ENCODE results near the gene OSBPL3. TPM values are rescaled to one million over a fixed set of nuclear protein-coding genes. Genes with fewer than 3 reads are reported as not detected.

OSBPL3 gene
- total RNA-seq, 1 experiment from 2014 or later: 36.8 TPM

- RAD21 ChIA-PET (ENCODE audit: low non-redundant PET in 1 of 2, low total read pairs in 2 of 2, uncharacterized antibody in 2 of 2, unreplicated experiment in 2 of 2): no interaction called here
- Histone ChIP-seq H3K79me2 (ENCODE audit: insufficient read depth, low read length) (peaks cover 98% of the 10 kb centered on the region), H4K20me1 (ENCODE audit: insufficient read depth) (no peaks in the 10 kb centered on the region), H2AFZ (ENCODE audit: low read depth, low read length, poor library complexity, severe bottlenecking) (no peak overlapping the region), H3K4me1 (ENCODE audit: control insufficient read depth in 1 of 2, insufficient read depth in 2 of 2, low read length in 2 of 2) (peaks cover 48 to 71% of the 10 kb centered on the region in 2 experiments), H3K9me2 (ENCODE audit: insufficient read depth) (no peaks in the 10 kb centered on the region), H3K9me3 (ENCODE audit: control insufficient read depth in 1 of 2, insufficient read depth in 1 of 2, low read depth in 1 of 2, low read length in 2 of 2) (no peaks in the 10 kb centered on the region), H3K9ac (ENCODE audit: low read length) (no peak overlapping the region), H3K4me2 (ENCODE audit: low read length) (no peak overlapping the region), H3K4me3 (replicated peaks in 1 of 2; ENCODE audit: low read depth in 1 of 2, low read length in 2 of 2) (no peak overlapping the region), H3K27ac (ENCODE audit: low read depth, low read length) (no peak overlapping the region), H3K36me3 (ENCODE audit: control insufficient read depth in 1 of 2, insufficient read depth in 2 of 2, low read length in 2 of 2) (no peaks in the 10 kb centered on the region), H3K27me3 (ENCODE audit: insufficient read depth, low read length) (no peaks in the 10 kb centered on the region)
- intact Hi-C loops (cut with micrococcal nuclease): no loop called here
- POLR2A ChIA-PET: no interaction called here
- no TSS peak for BruUV-seq (replicated peaks)
- DNase-seq (ENCODE audit: low read depth, low spot score): no peak
- TF ChIP-seq SIN3A (IDR thresholded peaks at IDR 0.05; ENCODE audit: low read depth) (no peak), CTCF (IDR thresholded peaks at IDR 0.05 in 2 of 3, conservative IDR thresholded peaks at IDR 0.05 in 1 of 3; ENCODE audit: borderline replicate concordance in 1 of 3, insufficient read depth in 1 of 3, low read depth in 2 of 3, low read length in 2 of 3) (no peak), CBX3 (IDR thresholded peaks at IDR 0.05; ENCODE audit: low read depth) (no peak), SRF (IDR thresholded peaks at IDR 0.05; ENCODE audit: low read depth) (no peak), EGR1 (IDR thresholded peaks at IDR 0.05; ENCODE audit: low read depth) (no peak), ZFX (IDR thresholded peaks at IDR 0.05) (no peak), MAX (IDR thresholded peaks at IDR 0.05) (no peak), JUND (IDR thresholded peaks at IDR 0.05) (no peak)
- CTCF ChIA-PET: no interaction called here
- ATAC-seq: no peak
Measured at GRCh38 chr7:24902931-24903330, 77.0 kb downstream of the OSBPL3 start.

- Histone ChIP-seq H3K36me3 (ENCODE audit: control insufficient read depth in 1 of 2, insufficient read depth in 2 of 2, low read length in 2 of 2) (no peaks in the 10 kb centered on the region), H3K4me2 (ENCODE audit: low read length) (no peak overlapping the region), H2AFZ (ENCODE audit: low read depth, low read length, poor library complexity, severe bottlenecking) (no peak overlapping the region), H3K9me2 (ENCODE audit: insufficient read depth) (no peaks in the 10 kb centered on the region), H3K27ac (ENCODE audit: low read depth, low read length) (no peak overlapping the region), H3K9me3 (ENCODE audit: control insufficient read depth in 1 of 2, insufficient read depth in 1 of 2, low read depth in 1 of 2, low read length in 2 of 2) (no peaks in the 10 kb centered on the region), H3K9ac (ENCODE audit: low read length) (no peak overlapping the region), H3K79me2 (ENCODE audit: insufficient read depth, low read length) (peaks cover 97% of the 10 kb centered on the region), H4K20me1 (ENCODE audit: insufficient read depth) (no peaks in the 10 kb centered on the region), H3K27me3 (ENCODE audit: insufficient read depth, low read length) (no peaks in the 10 kb centered on the region), H3K4me1 (ENCODE audit: control insufficient read depth in 1 of 2, insufficient read depth in 2 of 2, low read length in 2 of 2) (peaks cover 43 to 64% of the 10 kb centered on the region in 2 experiments), H3K4me3 (replicated peaks in 1 of 2; ENCODE audit: low read depth in 1 of 2, low read length in 2 of 2) (no peak overlapping the region)
- ChIA-PET RAD21 (ENCODE audit: low non-redundant PET in 1 of 2, low total read pairs in 2 of 2, uncharacterized antibody in 2 of 2, unreplicated experiment in 2 of 2) (no interaction called here), CTCF (no interaction called here), POLR2A (no interaction called here)
- DNase-seq (ENCODE audit: low read depth, low spot score): no peak
- intact Hi-C loops (cut with micrococcal nuclease): no loop called here
- no peak for ATAC-seq
- no TSS peak for BruUV-seq (replicated peaks)
- TF ChIP-seq RAD21 (IDR thresholded peaks at IDR 0.05; ENCODE audit: low read depth): no peak
- TF ChIP-seq TCF7L2 (IDR thresholded peaks at IDR 0.05; ENCODE audit: borderline replicate concordance, extremely low read depth, insufficient read depth, insufficient read length): no peak
- no peak for TF ChIP-seq FOSL1 (IDR thresholded peaks at IDR 0.05; ENCODE audit: low read depth)
- no peak for TF ChIP-seq EZH2 (IDR thresholded peaks at IDR 0.05)
- TF ChIP-seq ZBTB33 (IDR thresholded peaks at IDR 0.05; ENCODE audit: extremely low read depth, insufficient replicate concordance, low read length): no peak
- no peak for TF ChIP-seq EGR1 (IDR thresholded peaks at IDR 0.05; ENCODE audit: low read depth)
- no peak for TF ChIP-seq REST (IDR thresholded peaks at IDR 0.05; ENCODE audit: low read depth)
- no peak for TF ChIP-seq ELF1 (IDR thresholded peaks at IDR 0.05; ENCODE audit: borderline replicate concordance, low read depth)
Measured at GRCh38 chr7:24902276-24902675, 77.7 kb downstream of the OSBPL3 start.

Data from HCT116 (cell line).